B cell (primary cell): ENCODE measurements around the gene CCDC192. TPM values are rescaled to one million over a fixed set of nuclear protein-coding genes. Genes with fewer than 3 reads are reported as not detected.

Experiments
- ATAC-seq: fragments of 200-7000 bp; cut with Tn5 transposase; one replicate; pipeline ENCODE4 v1.10.0; 2021; ENCODE audit warnings: low read depth, mild to moderate bottlenecking, moderate number of reproducible peaks, moderate library complexity
- CTCF ChIA-PET: fragments of 350-600 bp; sonication (Branson Sonifier 250); formaldehyde crosslinking; loops from one replicate; lab custom pipeline; 2021; ENCODE audit warnings: antibody characterized with exemption, inconsistent platforms; lab: Charles Lee
- POLR2A ChIA-PET: fragments of 350-600 bp; sonication (Branson Sonifier 250); formaldehyde crosslinking; loops from one replicate; lab custom pipeline; 2021; ENCODE audit warnings: antibody characterized with exemption; lab: Charles Lee
- DNase-seq: peaks from one replicate; pipeline ENCODE4 v3.0.0; 2013
- H2AFZ ChIP-seq: 2 replicates; pipeline ENCODE4 v1.6.1; 2012; ENCODE audit warnings: mild to moderate bottlenecking, low read depth, low read length; ENCODE audit not compliant: insufficient read depth, poor library complexity, severe bottlenecking
- H3K27ac ChIP-seq, 2 donors: 1 replicate in 1 of 2; 2 replicates in 1 of 2; pipeline ENCODE4 v1.5.1; 2012 to 2013; ENCODE audit warnings: low read length in 2 of 2, mild to moderate bottlenecking in 2 of 2, moderate library complexity in 1 of 2
- H3K27me3 ChIP-seq, 4 experiments: fragments of 200-600 bp in 1 of 4; sonication (generic) in 1 of 4; replicated peaks in 1 of 4; 1 replicate in 2 of 4; 2 replicates in 2 of 4; pipeline versions ENCODE4 v1.6.1 to v1.7.0; 2013 to 2016; ENCODE audit warnings: low read length in 3 of 4, mild to moderate bottlenecking in 2 of 4, mixed read lengths in 1 of 4, moderate library complexity in 1 of 4; ENCODE audit not compliant: insufficient read depth in 4 of 4, control insufficient read depth in 3 of 4; ENCODE audit errors: control extremely low read depth in 1 of 4
- H3K36me3 ChIP-seq, 2 experiments: replicated peaks in 1 of 2; 1 replicate in 1 of 2; 2 replicates in 1 of 2; pipeline versions ENCODE4 v1.6.1 to v1.7.1; 2013; ENCODE audit warnings: low read length in 1 of 2; ENCODE audit not compliant: insufficient read depth in 2 of 2, control insufficient read depth in 1 of 2; ENCODE audit errors: control extremely low read depth in 1 of 2, extremely low read depth in 1 of 2
- H3K4me1 ChIP-seq, 2 donors: fragments of 200-600 bp in 1 of 2; sonication (generic) in 1 of 2; 1 replicate in 1 of 2; 2 replicates in 1 of 2; pipeline versions ENCODE4 v1.5.1 to v1.6.1; 2013 to 2017; ENCODE audit warnings: low read length in 2 of 2; ENCODE audit not compliant: control insufficient read depth in 2 of 2, insufficient read depth in 2 of 2
- H3K4me2 ChIP-seq: replicated peaks from 2 replicates; pipeline ENCODE3; 2012; ENCODE audit warnings: mild to moderate bottlenecking, low read depth, low read length; ENCODE audit not compliant: poor library complexity, severe bottlenecking
- H3K4me3 ChIP-seq, 5 experiments: fragments of 200-600 bp in 1 of 5; sonication (generic) in 1 of 5; 1 replicate in 3 of 5; 2 replicates in 2 of 5; pipeline versions ENCODE4 v1.5.1 to v1.7.0; 2011 to 2016; ENCODE audit warnings: low read length in 4 of 5, mild to moderate bottlenecking in 4 of 5, low read depth in 2 of 5, control low read depth in 1 of 5, moderate library complexity in 1 of 5; ENCODE audit not compliant: insufficient read depth in 1 of 5; ENCODE audit errors: control extremely low read depth in 1 of 5, extremely low read depth in 1 of 5
- H3K79me2 ChIP-seq: fragments of 200-600 bp; sonication (generic); one replicate; pipeline ENCODE4 v1.6.0; 2016; ENCODE audit warnings: low read length; ENCODE audit not compliant: control insufficient read depth, insufficient read depth
- H3K9ac ChIP-seq: fragments of 200-600 bp; sonication (generic); 2 replicates; pipeline ENCODE4 v1.6.1; 2017; ENCODE audit warnings: mild to moderate bottlenecking, low read length, moderate library complexity
- H3K9me3 ChIP-seq, 3 donors: one replicate each; pipeline versions ENCODE4 v1.6.1 to v1.7.1; 2013; ENCODE audit warnings: low read length in 2 of 3; ENCODE audit not compliant: control insufficient read depth in 2 of 3, insufficient read depth in 1 of 3; ENCODE audit errors: control extremely low read depth in 1 of 3
- H4K20me1 ChIP-seq: 2 replicates; pipeline ENCODE4 v1.6.0; 2012; ENCODE audit warnings: mild to moderate bottlenecking, low read length; ENCODE audit not compliant: insufficient read depth, control insufficient read depth, poor library complexity, severe bottlenecking
- H3K27ac Mint-ChIP-seq: one replicate; pipeline ENCODE4 v1.8.0; 2021; ENCODE audit warnings: mixed read lengths
- H3K27me3 Mint-ChIP-seq: one replicate; pipeline ENCODE4 v1.8.0; 2021; ENCODE audit warnings: mixed read lengths
- H3K4me1 Mint-ChIP-seq: one replicate; pipeline ENCODE4 v1.8.0; 2021; ENCODE audit warnings: mixed read lengths
- H3K4me3 Mint-ChIP-seq: one replicate; pipeline ENCODE4 v1.8.0; 2021; ENCODE audit warnings: mixed read lengths
- H3K9me3 Mint-ChIP-seq: one replicate; pipeline ENCODE4 v1.8.0; 2022; ENCODE audit warnings: mixed read lengths; ENCODE audit not compliant: insufficient read depth
- CTCF ChIP-seq: fragments of 200-600 bp; IDR thresholded peaks from one replicate; pipeline ENCODE4 v1.8.0; 2022; ENCODE audit warnings: antibody characterized with exemption, mild to moderate bottlenecking
- EZH2 ChIP-seq: IDR thresholded peaks from 2 replicates; pipeline ENCODE4 v1.6.1; 2012; ENCODE audit warnings: borderline replicate concordance, low read depth, mild to moderate bottlenecking, moderate library complexity, low read length; ENCODE audit not compliant: insufficient read depth, poor library complexity, severe bottlenecking
- WGBS: methylation state at CpG from one replicate; pipeline ENCODE4 v1.1.5; 2013; ENCODE audit warnings: missing lambda C conversion rate; ENCODE audit not compliant: insufficient coverage; 5-methylcytosine and 5-hydroxymethylcytosine counted together
- intact Hi-C: fragments of 100-400 bp; cut with micrococcal nuclease; formaldehyde crosslinking; loops from one replicate; pipeline ENCODE4 v1.10.0; 2022
- polyA plus RNA-seq: library from polyadenylated mRNA; depleted of rRNA; stranded (reverse); fragments of >200 nt; gene quantifications from 2 replicates; pipeline ENCODE4 v1.2.3, GENCODE V29; 2012
- total RNA-seq, 2 donors: library from RNA; stranded (reverse); fragments of 120-200 nt in 1 of 2; gene quantifications; 1 replicate in 1 of 2; 2 replicates in 1 of 2; pipeline versions ENCODE4 v1.2.3 to v1.2.4, GENCODE V29; 2013 to 2022

Gene CCDC192
- total and polyA plus RNA-seq, 2 donors (not counting 1 experiment from before 2014, with no cell fraction given) = not detected

- ChIA-PET POLR2A (no interaction called here), CTCF (interaction anchor here (0.8 to 1.6 kb wide), 2 partner anchors 16 to 335 kb away, joined by 3 read pairs; no protein-coding TSS in a partner anchor)
- no peak overlapping the region for H3K4me3 ChIP-seq
- H3K79me2 ChIP-seq = no peaks in the 10 kb centered on the region
- peaks cover 0 to 2% of the 10 kb centered on the region in 2 donors for H3K4me1 ChIP-seq
- H3K9me3 ChIP-seq = no peaks in the 10 kb centered on the region
- Mint-ChIP-seq H3K27ac (no peak overlapping the region), H3K27me3 (peaks cover 4% of the 10 kb centered on the region), H3K9me3 (no peaks in the 10 kb centered on the region), H3K4me1 (no peaks in the 10 kb centered on the region), H3K4me3 (no peak overlapping the region)
- H3K27ac ChIP-seq = no peak overlapping the region
- ATAC-seq (no peak), DNase-seq (no peak)
- intact Hi-C loops = no loop called here
- TF ChIP-seq CTCF (no peak), EZH2 (no peak)
- no peaks in the 10 kb centered on the region for H3K36me3 ChIP-seq
- H3K27me3 ChIP-seq = peaks cover 0 to 3% (median 0%) of the 10 kb centered on the region in 4 experiments
- H3K9ac ChIP-seq = no peak overlapping the region
- no peaks in the 10 kb centered on the region for H4K20me1 ChIP-seq
- no peak overlapping the region for H3K4me2 ChIP-seq
- WGBS = 89% methylated on average over 3 of the region's 8 CpGs
- no peak overlapping the region for H2AFZ ChIP-seq
These were observed 168.4 kb downstream of the CCDC192 start for GRCh38 chr5:127871503-127872153.

GRCh38 chr5:127872494-127872893, 169.3 kb downstream of the CCDC192 start:
- Histone ChIP-seq H2AFZ (no peak overlapping the region), H3K27me3 (peaks cover 0 to 3% (median 0%) of the 10 kb centered on the region in 4 experiments), H4K20me1 (no peaks in the 10 kb centered on the region), H3K4me2 (no peak overlapping the region), H3K79me2 (no peaks in the 10 kb centered on the region), H3K9ac (no peak overlapping the region), H3K4me1 (peaks cover 0 to 2% of the 10 kb centered on the region in 2 donors), H3K4me3 (no peak overlapping the region), H3K9me3 (no peaks in the 10 kb centered on the region), H3K27ac (no peak overlapping the region), H3K36me3 (no peaks in the 10 kb centered on the region)
- Mint-ChIP-seq H3K9me3 (no peaks in the 10 kb centered on the region), H3K4me1 (no peaks in the 10 kb centered on the region), H3K27me3 (peaks cover 4% of the 10 kb centered on the region), H3K27ac (no peak overlapping the region), H3K4me3 (no peak overlapping the region)
- DNase-seq (no peak), ATAC-seq (no peak)
- CTCF ChIA-PET = interaction anchor here (0.8 kb wide), 2 partner anchors 329 to 334 kb away, joined by 3 read pairs; no protein-coding TSS in a partner anchor
- intact Hi-C loops = no loop called here
- TF ChIP-seq CTCF (no peak), EZH2 (no peak)
- POLR2A ChIA-PET = no interaction called here
